ENCODE measurements around the gene TBK1.
"Not testable (repeated sequence)": the region's sequence is repeated elsewhere in the genome, so short reads cannot be mapped to it uniquely, and the experiment has no call there.

DNA sequence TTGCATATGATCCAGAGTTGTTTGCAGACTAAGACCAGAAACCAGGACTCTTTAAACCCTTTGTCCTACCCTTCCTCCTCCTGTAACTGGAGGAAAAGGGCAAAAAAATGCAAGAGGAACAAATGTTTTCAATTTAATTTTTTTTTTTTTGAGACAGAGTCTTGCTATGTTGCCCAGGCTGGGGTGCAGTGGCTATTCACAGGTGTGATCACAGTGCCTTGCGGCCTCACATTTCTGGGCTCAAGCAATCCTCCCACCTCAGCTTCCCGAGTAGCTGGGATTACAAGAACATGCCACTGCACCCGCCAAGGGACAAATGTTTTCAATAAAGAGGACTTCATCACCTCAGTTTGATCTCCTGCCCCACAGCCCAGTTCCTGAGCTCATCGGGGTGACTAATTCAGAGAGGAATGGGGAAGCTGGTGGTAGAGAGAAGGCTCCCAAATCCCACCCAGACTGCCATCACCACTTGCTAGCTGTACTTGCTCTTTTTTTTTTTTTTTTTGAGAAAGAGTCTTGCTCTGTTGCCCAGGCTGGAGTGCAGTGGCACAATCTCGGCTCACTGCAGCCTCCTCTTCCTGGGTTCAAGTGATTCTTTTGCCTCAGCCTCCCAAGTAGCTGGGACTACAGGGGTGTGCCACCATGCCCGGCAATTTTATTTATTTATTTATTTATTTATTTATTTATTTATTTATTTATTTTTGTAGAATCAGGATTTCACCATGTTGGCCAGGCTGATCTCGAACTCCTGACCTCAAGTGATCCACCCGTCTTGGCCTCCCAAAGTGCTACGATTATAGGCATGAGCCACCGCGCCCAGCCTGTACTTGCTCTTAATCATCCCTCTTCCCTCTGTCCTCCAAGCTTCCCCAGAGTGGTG lies 71.9 kb downstream of the TBK1 start:
- TF ChIP-seq, protein P1, sequence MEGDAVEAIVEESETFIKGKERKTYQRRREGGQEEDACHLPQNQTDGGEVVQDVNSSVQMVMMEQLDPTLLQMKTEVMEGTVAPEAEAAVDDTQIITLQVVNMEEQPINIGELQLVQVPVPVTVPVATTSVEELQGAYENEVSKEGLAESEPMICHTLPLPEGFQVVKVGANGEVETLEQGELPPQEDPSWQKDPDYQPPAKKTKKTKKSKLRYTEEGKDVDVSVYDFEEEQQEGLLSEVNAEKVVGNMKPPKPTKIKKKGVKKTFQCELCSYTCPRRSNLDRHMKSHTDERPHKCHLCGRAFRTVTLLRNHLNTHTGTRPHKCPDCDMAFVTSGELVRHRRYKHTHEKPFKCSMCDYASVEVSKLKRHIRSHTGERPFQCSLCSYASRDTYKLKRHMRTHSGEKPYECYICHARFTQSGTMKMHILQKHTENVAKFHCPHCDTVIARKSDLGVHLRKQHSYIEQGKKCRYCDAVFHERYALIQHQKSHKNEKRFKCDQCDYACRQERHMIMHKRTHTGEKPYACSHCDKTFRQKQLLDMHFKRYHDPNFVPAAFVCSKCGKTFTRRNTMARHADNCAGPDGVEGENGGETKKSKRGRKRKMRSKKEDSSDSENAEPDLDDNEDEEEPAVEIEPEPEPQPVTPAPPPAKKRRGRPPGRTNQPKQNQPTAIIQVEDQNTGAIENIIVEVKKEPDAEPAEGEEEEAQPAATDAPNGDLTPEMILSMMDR (IDR thresholded peaks at IDR 0.05): not testable (repeated sequence)
- not testable (repeated sequence) for TF ChIP-seq POLR2A (IDR thresholded peaks at IDR 0.05)

Measured in Peyer's patch (tissue), 4 donors.